Measurements from ENCODE around the gene CXCL3.

DNA sequence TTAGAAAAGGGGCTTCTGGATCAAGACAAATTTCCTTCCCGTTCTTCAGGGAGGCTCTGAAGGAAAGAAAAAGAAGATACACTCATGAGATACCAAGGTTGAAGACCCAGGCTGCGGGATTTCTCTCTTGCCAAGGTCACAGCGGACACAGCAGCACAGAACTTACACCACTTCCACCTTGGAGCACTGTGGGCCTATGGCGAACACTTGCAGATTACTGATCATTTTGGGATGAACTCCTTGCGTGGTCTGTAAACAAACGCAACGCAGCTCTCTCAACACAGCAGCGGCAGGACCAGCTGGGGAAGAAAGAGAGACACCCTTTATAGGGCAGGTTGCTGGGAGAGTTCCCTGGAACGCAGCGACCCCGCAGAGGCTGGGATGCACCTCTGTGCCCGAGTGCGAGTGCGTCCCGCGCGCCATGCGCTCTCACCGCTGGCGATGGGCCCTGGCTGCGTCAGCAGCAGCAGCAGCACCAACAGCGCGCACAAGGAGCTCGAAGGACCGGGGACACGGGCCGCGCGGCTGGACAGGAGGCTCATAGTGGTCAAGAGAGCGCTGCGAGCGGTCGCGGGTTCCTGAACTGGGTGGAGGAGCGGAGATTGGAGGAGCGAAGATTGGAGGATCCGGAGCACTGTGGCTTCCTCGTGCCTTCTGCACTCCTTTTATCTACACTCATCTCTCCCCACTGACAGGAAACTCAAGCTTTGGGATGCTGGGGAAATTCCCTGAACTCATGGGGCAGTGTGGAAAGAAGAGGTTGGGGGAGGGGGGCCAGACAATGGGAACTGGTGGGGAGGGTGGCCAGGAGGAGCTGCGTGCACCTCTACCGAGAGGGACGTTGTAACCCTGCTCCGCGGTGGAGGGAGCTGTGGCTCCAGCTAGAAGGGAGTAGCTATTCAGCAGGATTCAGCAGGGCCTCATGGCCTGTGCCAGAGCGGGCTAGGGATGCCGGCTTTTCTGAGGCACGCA lies 40.2 kb downstream of the CXCL3 start, which contains the start of gene CXCL5:
- no peak for TF ChIP-seq CTCF (IDR thresholded peaks at IDR 0.05; ENCODE audit: insufficient read depth, low read length)
- TF ChIP-seq POLR2AphosphoS5 (IDR thresholded peaks at IDR 0.05; ENCODE audit: low read depth): no peak
- TF ChIP-seq SPI1 (IDR thresholded peaks at IDR 0.05; ENCODE audit: borderline replicate concordance, low read depth): no peak
